K562 (cell line): ENCODE measurements around the gene CTCF. TPM values are rescaled to one million over a fixed set of nuclear protein-coding genes. Genes with fewer than 3 reads are reported as not detected.
A peak's percentile ranks its signal among the peaks of the same experiment; 100 is the strongest.

Experiments
- DLX4 ChIP-seq: fragments of 250-450 bp; sonication (Bioruptor Pico); IDR thresholded peaks from 2 replicates; pipeline ENCODE4 v1.6.1; 2021; ENCODE audit warnings: mild to moderate bottlenecking
- MIER1 ChIP-seq: fragments of 450-650 bp; IDR thresholded peaks from 2 replicates; pipeline ENCODE4 v1.6.1; 2016; ENCODE audit warnings: antibody characterized with exemption, mild to moderate bottlenecking, low read depth
- POLR2G ChIP-seq: fragments of 200-400 bp; formaldehyde crosslinking; IDR thresholded peaks from 2 replicates; pipeline ENCODE4 v1.6.1; 2017; ENCODE audit warnings: low read depth, mild to moderate bottlenecking, antibody characterized with exemption, low read length, moderate library complexity
- PRMT5 ChIP-seq: sonication (generic); formaldehyde crosslinking; IDR thresholded peaks from 2 replicates; pipeline ENCODE4 v1.5.0; 2020; ENCODE audit warnings: missing genetic modification reagents
- RBBP5 ChIP-seq: fragments of 200-600 bp; sonication (generic); IDR thresholded peaks from 2 replicates; pipeline ENCODE4 v1.6.1; 2012; ENCODE audit warnings: borderline replicate concordance, mild to moderate bottlenecking, low read length, control low read depth, inconsistent platforms; ENCODE audit not compliant: insufficient read depth, poor library complexity, severe bottlenecking
- THAP12 ChIP-seq: fragments of 250-450 bp; sonication (Bioruptor Pico); IDR thresholded peaks from 2 replicates; pipeline ENCODE4 v1.9.0; 2021; ENCODE audit warnings: mild to moderate bottlenecking, inconsistent platforms
- ZBTB17 ChIP-seq: fragments of 450-650 bp; formaldehyde crosslinking; IDR thresholded peaks from 2 replicates; pipeline ENCODE4 v1.4.0; 2020; ENCODE audit warnings: mild to moderate bottlenecking
- ZNF431 ChIP-seq: sonication (generic); formaldehyde crosslinking; IDR thresholded peaks from 2 replicates; pipeline ENCODE4 v1.8.0; 2022; ENCODE audit warnings: mild to moderate bottlenecking, missing genetic modification reagents
- ZNF639 ChIP-seq, 2 experiments: fragments of 200-800 bp in 1 of 2; sonication (Bioruptor generic) in 1 of 2; sonication (generic) in 1 of 2; formaldehyde crosslinking in 1 of 2; IDR thresholded peaks in 1 of 2; conservative IDR thresholded peaks in 1 of 2; 2 replicates each; pipeline versions ENCODE4 v1.5.0 to v1.6.1; 2016 to 2020; ENCODE audit warnings: missing compliant biosample characterization in 1 of 2, missing genetic modification characterization in 1 of 2, missing genetic modification reagents in 1 of 2
- polyA plus RNA-seq, 8 experiments: library from polyadenylated mRNA; depleted of rRNA in 4 of 8; stranded (reverse) in 5 of 8; unstranded in 3 of 8; fragments of >200 nt; fragmentation: Nextera tagmentation in 2 of 8; fragmentation: Illumina TruSeq in 1 of 8; extraction: Ambion mirVana in 2 of 8; extraction: Trizol in 1 of 8; gene quantifications; 2 replicates each; pipeline versions ENCODE4 v1.2.1 to v1.2.3, GENCODE V29; 2011 to 2014; ENCODE audit warnings: inconsistent platforms in 1 of 8, missing spikeins in 1 of 8
- total RNA-seq, 7 experiments: library from RNA; depleted of rRNA in 6 of 7; stranded (reverse); fragments of >200 nt in 6 of 7; fragmentation: Illumina TruSeq in 2 of 7; extraction: Trizol in 2 of 7; gene quantifications; 2 replicates each; pipeline versions ENCODE4 v1.2.1 to v1.2.3, GENCODE V29; 2011 to 2021; ENCODE audit warnings: low replicate concordance in 1 of 7

Gene CTCF
- total and polyA plus RNA-seq, 9 of the 15 experiments (the other 6 are each of a cell fraction or from before 2014, with no cell fraction given) = 7.8 to 49.2 (median 33.9) TPM

GRCh38 chr16:67652578-67653127 is 90.3 kb downstream of the CTCF start (continued):
- peak; percentile 67; the same call in 1 of the 2 replicates for TF ChIP-seq MIER1
- no peak for TF ChIP-seq THAP12 (CRISPR knock-in tag)
- no peak for TF ChIP-seq DLX4 (CRISPR knock-in tag)
- TF ChIP-seq ZBTB17 (CRISPR knock-in tag) = 0 out of 2 replicates have a peak, but pooled peaks have one; percentile 28
- no peak for TF ChIP-seq POLR2G
- TF ChIP-seq ZNF639 (CRISPR knock-in tag; conservative IDR thresholded peaks at IDR 0.05 in 1 of 2, IDR thresholded peaks at IDR 0.05 in 1 of 2) = peak in 1 of 2 experiments; percentile 57; a peak in 1 of 4 replicates
- TF ChIP-seq PRMT5 (CRISPR knock-in tag) = peak; percentile 84; the same call in 1 of the 2 replicates
- TF ChIP-seq ZNF431 (CRISPR knock-in tag) = 0 out of 2 replicates have a peak, but pooled peaks have one; percentile 44
- TF ChIP-seq RBBP5 = peak; percentile 31
